Stomach (tissue), 4 donors: Measurements from ENCODE around the gene ZNF516.

Experiments
- POLR2A ChIP-seq, 4 donors: fragments of 450-650 bp; IDR thresholded peaks; one replicate each; pipeline ENCODE4 v1.6.1; 2016; ENCODE audit warnings: antibody characterized with exemption in 4 of 4, control low read depth in 2 of 4, mild to moderate bottlenecking in 1 of 4, moderate library complexity in 1 of 4
- TF ChIP-seq, protein P1 (sequence below), 7 experiments: fragments of 450-650 bp in 4 of 7; fragments of 200-600 bp in 3 of 7; sonication (generic) in 3 of 7; IDR thresholded peaks; one replicate each; pipeline ENCODE4 v1.5.1; 2016 to 2019; ENCODE audit warnings: antibody characterized with exemption in 7 of 7, control low read depth in 2 of 7, mild to moderate bottlenecking in 1 of 7

DNA sequence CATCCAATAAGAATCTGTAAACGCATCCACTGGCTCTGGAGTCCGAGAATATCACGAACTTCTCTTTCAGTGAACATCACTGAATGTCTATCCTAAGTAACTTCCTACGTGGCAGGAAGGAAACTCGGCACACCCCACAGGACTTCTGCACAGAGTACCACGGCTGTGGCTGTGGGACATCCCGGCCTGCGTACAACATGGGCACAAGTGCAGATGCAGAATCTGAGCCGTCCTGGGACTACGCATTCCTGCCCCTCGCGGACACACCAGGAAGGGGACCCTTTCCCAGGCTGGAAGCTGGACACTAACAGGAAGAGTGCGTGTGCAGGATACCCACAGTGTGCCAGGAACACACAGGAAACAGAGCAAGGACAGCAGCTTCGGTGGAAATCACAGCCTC is 60.6 kb downstream of the ZNF516 start:
- TF ChIP-seq, protein P1, sequence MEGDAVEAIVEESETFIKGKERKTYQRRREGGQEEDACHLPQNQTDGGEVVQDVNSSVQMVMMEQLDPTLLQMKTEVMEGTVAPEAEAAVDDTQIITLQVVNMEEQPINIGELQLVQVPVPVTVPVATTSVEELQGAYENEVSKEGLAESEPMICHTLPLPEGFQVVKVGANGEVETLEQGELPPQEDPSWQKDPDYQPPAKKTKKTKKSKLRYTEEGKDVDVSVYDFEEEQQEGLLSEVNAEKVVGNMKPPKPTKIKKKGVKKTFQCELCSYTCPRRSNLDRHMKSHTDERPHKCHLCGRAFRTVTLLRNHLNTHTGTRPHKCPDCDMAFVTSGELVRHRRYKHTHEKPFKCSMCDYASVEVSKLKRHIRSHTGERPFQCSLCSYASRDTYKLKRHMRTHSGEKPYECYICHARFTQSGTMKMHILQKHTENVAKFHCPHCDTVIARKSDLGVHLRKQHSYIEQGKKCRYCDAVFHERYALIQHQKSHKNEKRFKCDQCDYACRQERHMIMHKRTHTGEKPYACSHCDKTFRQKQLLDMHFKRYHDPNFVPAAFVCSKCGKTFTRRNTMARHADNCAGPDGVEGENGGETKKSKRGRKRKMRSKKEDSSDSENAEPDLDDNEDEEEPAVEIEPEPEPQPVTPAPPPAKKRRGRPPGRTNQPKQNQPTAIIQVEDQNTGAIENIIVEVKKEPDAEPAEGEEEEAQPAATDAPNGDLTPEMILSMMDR (IDR thresholded peaks at IDR 0.05) = no peak
- no peak for TF ChIP-seq POLR2A (IDR thresholded peaks at IDR 0.05)
